Suprapubic skin (tissue), 4 donors: ENCODE data around the gene UGGT2. TPM values are rescaled to one million over a fixed set of nuclear protein-coding genes. Genes with fewer than 3 reads are reported as not detected.
"Not testable (repeated sequence)": the region's sequence is repeated elsewhere in the genome, so short reads cannot be mapped to it uniquely, and the experiment has no call there.

Experiments
- DNase-seq, 2 donors: peaks; one replicate each; pipeline ENCODE4 v3.0.0-alpha.2; 2019; ENCODE audit warnings: low spot score in 2 of 2
- H3K27ac ChIP-seq: fragments of 200-600 bp; sonication (generic); one replicate; pipeline ENCODE4 v1.5.1; 2019
- H3K27me3 ChIP-seq: fragments of 200-600 bp; sonication (generic); one replicate; pipeline ENCODE4 v1.5.1; 2019
- H3K36me3 ChIP-seq: fragments of 200-600 bp; sonication (generic); one replicate; pipeline ENCODE4 v1.5.1; 2019
- H3K4me1 ChIP-seq: fragments of 200-600 bp; sonication (generic); one replicate; pipeline ENCODE4 v1.5.1; 2019
- H3K4me3 ChIP-seq: fragments of 200-600 bp; sonication (generic); one replicate; pipeline ENCODE4 v1.5.1; 2019; ENCODE audit warnings: mild to moderate bottlenecking
- H3K9me3 ChIP-seq: fragments of 200-600 bp; sonication (generic); one replicate; pipeline ENCODE4 v1.5.1; 2019
- CTCF ChIP-seq, 2 donors: fragments of 200-600 bp in 1 of 2; fragments of 450-650 bp in 1 of 2; sonication (generic) in 1 of 2; IDR thresholded peaks; one replicate each; pipeline ENCODE4 v1.5.1; 2016 to 2019; ENCODE audit warnings: antibody characterized with exemption in 2 of 2, mild to moderate bottlenecking in 1 of 2, moderate library complexity in 1 of 2
- EP300 ChIP-seq: sonication (generic); formaldehyde crosslinking; IDR thresholded peaks from one replicate; pipeline ENCODE4 v1.6.1; 2017; ENCODE audit warnings: antibody characterized with exemption
- POLR2A ChIP-seq, 2 donors: fragments of 450-650 bp; IDR thresholded peaks; one replicate each; pipeline ENCODE4 v1.6.1; 2017; ENCODE audit warnings: antibody characterized with exemption in 2 of 2, mild to moderate bottlenecking in 2 of 2, moderate library complexity in 2 of 2
- POLR2AphosphoS5 ChIP-seq, 3 donors: sonication (generic); formaldehyde crosslinking; IDR thresholded peaks; one replicate each; pipeline ENCODE4 v1.6.1; 2017; ENCODE audit warnings: antibody characterized with exemption in 3 of 3
- WGBS: methylation state at CpG from one replicate; pipeline ENCODE4 v1.1.5; 2018; 5-methylcytosine and 5-hydroxymethylcytosine counted together
- total RNA-seq, 4 donors: library from RNA; depleted of rRNA; stranded (reverse); fragments of >200 nt; gene quantifications; one replicate each; pipeline ENCODE4 v1.1.0, GENCODE V29; 2016

The UGGT2 gene
- total RNA-seq, 4 donors from 2014 or later = 11.8 to 38.9 (median 13.7) TPM

GRCh38 chr13:95870421-95870820 lies 182.8 kb downstream of the UGGT2 start:
- no peak for TF ChIP-seq CTCF (IDR thresholded peaks at IDR 0.05)
- no peak for TF ChIP-seq POLR2A (IDR thresholded peaks at IDR 0.05)
- no peak for TF ChIP-seq EP300
- no peak for TF ChIP-seq POLR2AphosphoS5 (IDR thresholded peaks at IDR 0.05)
- H3K4me1 ChIP-seq = no peaks in the 10 kb centered on the region
- 91% methylated on average over 4 of the region's 4 CpGs for WGBS
- no peaks in the 10 kb centered on the region for H3K27me3 ChIP-seq
- H3K9me3 ChIP-seq = no peaks in the 10 kb centered on the region
- peaks cover 19% of the 10 kb centered on the region for H3K36me3 ChIP-seq
- no peak overlapping the region for H3K27ac ChIP-seq
- DNase-seq = no peak
- no peak overlapping the region for H3K4me3 ChIP-seq

- TF ChIP-seq POLR2A (IDR thresholded peaks at IDR 0.05) (no peak), CTCF (IDR thresholded peaks at IDR 0.05) (no peak), EP300 (no peak), POLR2AphosphoS5 (IDR thresholded peaks at IDR 0.05) (no peak)
Observed at GRCh38 chr13:95865080-95865615, 188.1 kb downstream of the UGGT2 start.

GRCh38 chr13:95862408-95862807 lies 190.8 kb downstream of the UGGT2 start:
- no peak for TF ChIP-seq POLR2AphosphoS5 (IDR thresholded peaks at IDR 0.05)
- no peak for TF ChIP-seq POLR2A (IDR thresholded peaks at IDR 0.05)
- TF ChIP-seq EP300 = no peak
- no peak for TF ChIP-seq CTCF (IDR thresholded peaks at IDR 0.05)
- Histone ChIP-seq H3K27me3 (no peaks in the 10 kb centered on the region), H3K27ac (no peak overlapping the region), H3K4me3 (no peak overlapping the region), H3K36me3 (peaks cover 11% of the 10 kb centered on the region), H3K4me1 (no peaks in the 10 kb centered on the region), H3K9me3 (no peaks in the 10 kb centered on the region)
- no peak for DNase-seq

More at GRCh38 chr13:95865080-95865615, 188.1 kb downstream of the UGGT2 start:
- no peaks in the 10 kb centered on the region for H3K9me3 ChIP-seq
- no peaks in the 10 kb centered on the region for H3K27me3 ChIP-seq
- no peak for DNase-seq
- H3K36me3 ChIP-seq = peaks cover 16% of the 10 kb centered on the region
- no peak overlapping the region for H3K4me3 ChIP-seq
- 90% methylated on average over 5 of the region's 5 CpGs for WGBS
- no peak overlapping the region for H3K27ac ChIP-seq
- H3K4me1 ChIP-seq = no peaks in the 10 kb centered on the region

- TF ChIP-seq EP300 = no peak
- TF ChIP-seq CTCF (IDR thresholded peaks at IDR 0.05) = no peak
- TF ChIP-seq POLR2A (IDR thresholded peaks at IDR 0.05) = no peak
- no peak for TF ChIP-seq POLR2AphosphoS5 (IDR thresholded peaks at IDR 0.05)
- WGBS = 92% methylated on average over 2 of the region's 2 CpGs
- no peak for DNase-seq
- peaks cover 11% of the 10 kb centered on the region for H3K36me3 ChIP-seq
- no peak overlapping the region for H3K4me3 ChIP-seq
- no peaks in the 10 kb centered on the region for H3K4me1 ChIP-seq
- no peak overlapping the region for H3K27ac ChIP-seq
- H3K27me3 ChIP-seq = no peaks in the 10 kb centered on the region
- H3K9me3 ChIP-seq = no peaks in the 10 kb centered on the region
Observed at GRCh38 chr13:95861296-95861695, 191.9 kb downstream of the UGGT2 start.

GRCh38 chr13:95858286-95859075 lies 194.7 kb downstream of the UGGT2 start:
- H3K9me3 ChIP-seq = no peaks in the 10 kb centered on the region
- H3K36me3 ChIP-seq = peaks cover 11% of the 10 kb centered on the region
- H3K27ac ChIP-seq = no peak overlapping the region
- H3K4me3 ChIP-seq = no peak overlapping the region
- TF ChIP-seq CTCF (IDR thresholded peaks at IDR 0.05) (no peak), POLR2A (IDR thresholded peaks at IDR 0.05) (no peak), EP300 (no peak), POLR2AphosphoS5 (IDR thresholded peaks at IDR 0.05) (no peak)
- no peaks in the 10 kb centered on the region for H3K27me3 ChIP-seq
- 75% methylated on average over 10 of the region's 10 CpGs for WGBS
- no peak for DNase-seq
- H3K4me1 ChIP-seq = no peaks in the 10 kb centered on the region

- not testable (repeated sequence) for H3K9me3 ChIP-seq, H3K4me3 ChIP-seq, H3K27me3 ChIP-seq, DNase-seq, H3K36me3 ChIP-seq, H3K27ac ChIP-seq, H3K4me1 ChIP-seq
- 96% methylated on average over 26 of the region's 26 CpGs for WGBS
Observed at GRCh38 chr13:95845656-95846055, 207.5 kb downstream of the UGGT2 start.
